GM19395 (cell line): ENCODE measurements around the gene CMTM3.
"Not testable (repeated sequence)": the region's sequence is repeated elsewhere in the genome, so short reads cannot be mapped to it uniquely, and the experiment has no call there.

Experiments
- ATAC-seq: cut with Tn5 transposase; IDR thresholded peaks from one replicate; pipeline ENCODE4 v1.9.1; 2021; ENCODE audit warnings: mild to moderate bottlenecking, moderate library complexity; ENCODE audit not compliant: unreplicated experiment

CMTM3 gene, protein sequence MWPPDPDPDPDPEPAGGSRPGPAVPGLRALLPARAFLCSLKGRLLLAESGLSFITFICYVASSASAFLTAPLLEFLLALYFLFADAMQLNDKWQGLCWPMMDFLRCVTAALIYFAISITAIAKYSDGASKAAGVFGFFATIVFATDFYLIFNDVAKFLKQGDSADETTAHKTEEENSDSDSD

DNA sequence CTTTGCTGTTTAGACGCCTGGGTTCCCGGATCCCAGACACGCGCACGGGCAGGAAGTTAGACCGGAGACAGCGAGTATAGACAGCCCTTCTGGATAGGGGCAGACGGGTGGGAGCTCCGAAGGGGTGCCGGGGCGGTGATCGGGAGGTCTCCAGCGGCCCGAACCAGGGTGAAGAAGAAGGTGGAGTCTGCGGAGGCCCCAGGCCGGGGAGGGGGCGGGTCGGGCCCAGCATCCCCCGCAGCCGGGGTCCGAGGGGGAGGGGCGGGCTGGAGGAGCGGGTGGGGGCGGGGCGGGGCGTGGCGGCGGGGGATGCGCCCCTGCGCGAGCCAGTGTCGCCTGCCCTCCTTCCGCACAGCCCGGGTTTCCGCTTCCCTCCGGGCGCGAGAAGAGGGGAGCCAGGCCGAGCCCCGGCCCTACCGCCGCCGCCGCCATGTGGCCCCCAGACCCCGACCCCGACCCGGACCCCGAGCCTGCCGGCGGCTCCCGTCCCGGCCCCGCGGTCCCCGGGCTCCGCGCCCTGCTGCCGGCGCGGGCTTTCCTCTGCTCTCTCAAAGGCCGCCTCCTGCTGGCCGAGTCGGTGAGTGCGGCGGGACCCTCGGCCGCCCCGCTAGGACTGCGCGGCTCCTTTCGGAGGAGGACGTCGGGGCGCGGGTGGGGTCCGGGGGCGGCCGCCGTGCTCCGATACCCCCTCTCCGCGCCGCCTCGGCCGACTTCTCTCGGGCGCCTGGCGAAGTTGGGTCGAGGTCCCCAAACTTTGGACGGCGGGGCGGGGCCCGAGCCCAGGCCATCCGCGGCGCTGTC, at the start of gene CMTM3:
Gene CMTM3, plus strand, starts transcription at position 329 of the 801 bp plus-strand sequence. Its CDS starts 102 bp downstream, at position 431.
- ATAC-seq: peak; percentile 51

DNA sequence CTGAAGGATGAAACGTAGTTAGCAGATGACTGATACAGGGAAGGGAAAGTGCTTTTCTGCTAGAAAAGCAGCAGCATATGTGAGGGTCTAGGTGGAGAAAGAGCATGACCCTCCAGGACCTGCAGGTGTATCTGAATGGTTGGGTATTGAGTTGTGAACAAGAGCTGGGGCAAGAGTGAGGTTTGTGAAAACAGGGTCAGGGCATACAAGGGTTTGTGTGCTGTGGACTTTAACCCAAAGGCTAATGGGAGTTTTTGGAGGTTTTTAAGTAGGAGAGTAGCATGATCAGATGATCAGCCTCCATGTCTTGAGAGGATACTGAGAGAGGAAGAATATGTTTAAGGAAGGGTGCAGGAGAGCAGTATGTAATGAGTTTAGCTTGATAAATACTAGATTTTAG, 44.4 kb upstream of the CMTM3 start:
- no peak for ATAC-seq

GRCh38 chr16:66561381-66562080, 43.0 kb upstream of the CMTM3 start:
- ATAC-seq: no peak

DNA sequence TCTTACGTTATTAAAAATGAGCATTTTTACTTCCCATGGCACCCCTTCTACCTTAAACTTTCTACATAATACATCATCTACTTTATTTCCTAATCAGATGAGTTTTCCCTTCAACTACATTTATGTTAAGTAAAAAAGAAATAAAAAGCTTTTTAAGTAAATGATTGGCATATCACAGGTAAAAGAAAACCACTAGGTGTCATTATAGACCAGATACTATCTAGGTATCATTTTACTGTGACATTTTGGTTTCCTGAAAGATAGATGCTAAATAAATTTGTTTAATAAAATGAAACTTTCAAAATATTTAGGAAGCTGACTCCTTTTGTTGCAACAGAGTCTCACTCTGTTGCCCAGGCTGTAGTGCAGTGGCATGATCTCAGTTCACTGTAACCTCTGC, 42.1 kb upstream of the CMTM3 start:
- ATAC-seq: no peak

- ATAC-seq: no peak
Observed at GRCh38 chr16:66562986-66563385, 41.5 kb upstream of the CMTM3 start.

DNA sequence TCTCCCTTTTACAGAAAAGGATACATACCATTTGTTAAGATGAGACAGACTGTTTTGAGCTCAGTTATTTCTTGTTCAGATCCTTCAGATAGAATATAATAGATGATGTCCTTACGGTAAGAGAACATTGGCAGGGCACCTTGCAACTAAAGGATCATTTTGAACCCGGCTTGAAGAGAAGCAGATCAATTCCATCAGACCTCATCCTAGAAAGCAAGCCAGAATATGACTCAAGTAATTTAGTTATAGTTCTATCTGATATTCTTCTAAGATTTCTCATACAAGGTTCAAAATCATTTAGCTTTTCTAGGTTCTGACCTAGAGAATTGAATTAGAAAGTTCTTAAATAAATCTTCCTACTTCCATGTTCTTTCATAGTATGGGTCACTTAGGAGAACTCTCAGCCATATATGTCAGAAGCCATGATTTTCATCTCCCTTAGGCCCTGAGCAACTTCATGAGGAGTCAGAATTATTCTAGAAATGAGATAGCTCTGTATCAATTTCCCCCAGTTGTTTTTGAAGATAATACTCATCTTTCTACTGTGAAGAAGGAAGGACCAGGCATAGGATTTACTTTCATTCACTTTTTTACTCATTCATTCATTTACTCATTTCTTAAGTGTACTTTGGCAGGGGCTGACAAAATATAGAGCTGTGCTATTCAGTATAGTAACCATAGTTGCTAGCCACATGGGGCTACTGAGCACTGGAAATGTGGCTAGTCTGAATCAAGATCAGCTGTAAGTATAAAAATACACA, 40.8 kb upstream of the CMTM3 start:
- no peak for ATAC-seq

- no peak for ATAC-seq
Observed at GRCh38 chr16:66566051-66566901, 38.2 kb upstream of the CMTM3 start, which contains the start of gene CMTM1. Gene CMTM1 (plus strand): TSS chr16:66566439. CDS start chr16:66566514, 75 bp downstream.

GRCh38 chr16:66567270-66567669, 37.2 kb upstream of the CMTM3 start:
- ATAC-seq: not testable (repeated sequence)

GRCh38 chr16:66568355-66568754, 36.1 kb upstream of the CMTM3 start:
- no peak for ATAC-seq

- no peak for ATAC-seq
Observed at GRCh38 chr16:66569131-66569530, 35.4 kb upstream of the CMTM3 start.

DNA sequence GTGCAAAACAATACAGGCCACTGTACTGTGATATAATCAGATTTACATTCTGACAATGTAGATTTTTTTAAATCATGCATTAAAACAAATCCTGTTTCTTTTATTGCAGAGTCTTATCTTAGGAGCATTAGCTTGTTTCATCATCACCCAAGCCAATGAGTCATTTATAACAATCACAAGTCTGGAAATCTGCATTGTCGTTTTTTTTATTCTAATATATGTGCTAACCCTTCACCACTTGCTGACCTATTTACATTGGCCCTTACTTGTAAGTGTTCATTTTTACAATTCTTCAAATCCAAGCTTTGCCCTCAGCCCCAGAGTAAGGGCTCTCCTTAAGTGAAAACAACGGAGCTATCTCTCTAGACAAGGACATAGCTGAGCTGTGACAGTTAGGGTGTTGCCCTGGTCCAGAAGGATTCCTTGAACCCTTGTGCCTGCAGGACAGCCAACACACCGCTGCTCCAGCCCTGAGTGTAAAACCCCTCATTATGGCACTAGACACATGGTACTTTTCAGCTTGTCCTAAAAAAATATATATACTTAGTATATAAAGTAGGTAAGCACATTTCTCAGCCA, 34.6 kb upstream of the CMTM3 start:
- ATAC-seq: no peak

- ATAC-seq: no peak
Observed at GRCh38 chr16:66572356-66572755, 32.1 kb upstream of the CMTM3 start.

DNA sequence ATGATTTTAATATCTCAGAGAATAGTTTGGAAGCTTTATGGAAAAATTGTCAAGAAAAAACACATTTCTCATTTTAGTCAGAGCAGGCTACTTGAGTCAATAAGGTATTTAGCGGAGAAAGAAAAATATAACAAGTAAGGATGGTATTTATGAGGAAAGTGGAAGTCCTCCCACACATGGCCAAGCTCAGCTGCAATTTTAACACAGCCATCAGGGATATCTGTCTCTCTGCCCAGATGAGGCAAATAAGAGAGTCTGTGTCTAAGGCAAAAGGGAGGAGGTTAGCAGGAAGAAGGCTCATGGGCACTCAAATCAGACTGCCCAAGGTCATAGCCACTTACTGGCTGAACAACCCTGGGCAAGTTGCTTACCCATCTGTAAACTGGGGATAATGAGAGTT, 30.4 kb upstream of the CMTM3 start:
- ATAC-seq: no peak

DNA sequence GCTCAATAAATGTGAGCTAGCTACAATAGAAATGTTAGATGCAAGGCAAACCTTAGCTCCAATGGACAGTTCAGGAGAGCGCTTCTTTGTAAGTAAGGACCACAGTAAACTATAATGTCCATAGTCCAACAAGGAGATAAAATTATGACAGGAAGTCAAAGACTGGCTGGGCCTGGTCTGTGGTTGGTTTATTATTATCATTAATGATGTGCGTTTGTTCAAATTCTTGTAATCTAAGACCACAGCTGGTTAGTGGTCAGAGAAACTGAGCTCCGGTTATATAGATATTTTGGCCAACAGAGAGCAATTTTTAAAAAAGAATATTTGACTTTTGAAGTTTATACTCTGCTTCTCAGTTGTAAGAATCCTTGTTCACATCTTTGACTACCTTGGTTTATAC, 30.0 kb upstream of the CMTM3 start:
- no peak for ATAC-seq

- ATAC-seq: no peak
Observed at GRCh38 chr16:66575060-66575459, 29.4 kb upstream of the CMTM3 start.

GRCh38 chr16:66576296-66576695, 28.2 kb upstream of the CMTM3 start:
- no peak for ATAC-seq

GRCh38 chr16:66578651-66579531, 25.6 kb upstream of the CMTM3 start, which contains the start of gene CMTM2:
Gene CMTM2 (plus strand): TSS chr16:66579463. CDS start chr16:66579608, 145 bp downstream.
- ATAC-seq: no peak

DNA sequence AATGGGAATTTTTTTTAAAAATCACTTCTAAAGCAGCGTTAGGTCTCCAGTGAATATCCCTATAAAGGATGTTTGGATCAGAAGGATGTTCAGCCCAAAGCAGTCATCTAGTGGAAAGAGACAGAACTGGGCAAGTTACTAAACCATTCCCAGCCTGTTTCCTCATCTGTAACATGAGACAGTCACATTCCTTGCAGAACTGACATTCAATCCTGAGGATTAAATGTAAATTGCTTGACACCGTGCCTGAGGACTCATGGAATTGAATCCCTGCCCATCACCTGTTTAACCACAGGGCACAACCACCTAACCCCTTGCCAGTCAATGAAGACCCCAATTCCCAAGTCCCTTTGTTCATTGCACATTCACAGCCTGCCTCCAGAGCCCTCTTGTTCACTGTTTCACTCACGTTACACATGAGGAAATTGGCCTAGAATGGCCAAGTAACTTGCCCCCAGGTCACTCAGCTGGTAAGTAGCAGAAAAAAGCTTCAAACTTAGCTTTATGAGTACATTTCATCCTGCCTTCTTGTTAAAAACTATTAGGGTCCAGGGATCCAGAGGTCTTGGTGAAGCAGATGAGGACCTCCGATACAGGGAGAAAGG, 23.8 kb upstream of the CMTM3 start:
- ATAC-seq: no peak
